ENCODE results near the gene NIT2.
"Not testable (repeated sequence)": the region's sequence is repeated elsewhere in the genome, so short reads cannot be mapped to it uniquely, and the experiment has no call there.

The NIT2 gene

GRCh38 chr3:100339786-100340185, 5.2 kb downstream of the NIT2 start:
- no peak for DNase-seq

GRCh38 chr3:100340527-100340926, 6.0 kb downstream of the NIT2 start:
- DNase-seq = no peak

- DNase-seq = no peak
Measured at GRCh38 chr3:100348727-100349126, 14.2 kb downstream of the NIT2 start.

- DNase-seq = not testable (repeated sequence)
Measured at GRCh38 chr3:100351770-100352169, 17.2 kb downstream of the NIT2 start.

GRCh38 chr3:100352296-100353231, 18.0 kb downstream of the NIT2 start:
- no peak for DNase-seq

- no peak for DNase-seq
Measured at GRCh38 chr3:100354850-100355249, 20.3 kb downstream of the NIT2 start.

GRCh38 chr3:100358413-100358812, 23.9 kb downstream of the NIT2 start:
- no peak for DNase-seq

GRCh38 chr3:100359035-100359434, 24.5 kb downstream of the NIT2 start:
- no peak for DNase-seq

GRCh38 chr3:100360757-100361496, 26.4 kb downstream of the NIT2 start:
- no peak for DNase-seq

GRCh38 chr3:100361897-100362296, 27.3 kb downstream of the NIT2 start:
- no peak for DNase-seq

GRCh38 chr3:100364421-100364820, 29.9 kb downstream of the NIT2 start:
- DNase-seq = no peak

GRCh38 chr3:100366424-100366823, 31.9 kb downstream of the NIT2 start:
- DNase-seq = no peak

- no peak for DNase-seq
Measured at GRCh38 chr3:100368441-100368840, 33.9 kb downstream of the NIT2 start.

GRCh38 chr3:100370756-100371155, 36.2 kb downstream of the NIT2 start:
- DNase-seq = no peak

GRCh38 chr3:100374521-100374920, 40.0 kb downstream of the NIT2 start:
- DNase-seq = no peak

GRCh38 chr3:100376301-100376700, 41.7 kb downstream of the NIT2 start:
- DNase-seq = no peak

- DNase-seq = no peak
Measured at GRCh38 chr3:100384733-100385525, 50.4 kb downstream of the NIT2 start.

- no peak for DNase-seq
Measured at GRCh38 chr3:100386437-100387074, 52.0 kb downstream of the NIT2 start.

- DNase-seq = no peak
Measured at GRCh38 chr3:100389025-100389424, 54.5 kb downstream of the NIT2 start.

GRCh38 chr3:100395679-100396431, 61.3 kb downstream of the NIT2 start:
- no peak for DNase-seq

GRCh38 chr3:100396967-100397366, 62.4 kb downstream of the NIT2 start:
- no peak for DNase-seq

Data from NCI-H1436 (cell line).